ENCODE results near the gene MRAP2.

MRAP2 gene

DNA sequence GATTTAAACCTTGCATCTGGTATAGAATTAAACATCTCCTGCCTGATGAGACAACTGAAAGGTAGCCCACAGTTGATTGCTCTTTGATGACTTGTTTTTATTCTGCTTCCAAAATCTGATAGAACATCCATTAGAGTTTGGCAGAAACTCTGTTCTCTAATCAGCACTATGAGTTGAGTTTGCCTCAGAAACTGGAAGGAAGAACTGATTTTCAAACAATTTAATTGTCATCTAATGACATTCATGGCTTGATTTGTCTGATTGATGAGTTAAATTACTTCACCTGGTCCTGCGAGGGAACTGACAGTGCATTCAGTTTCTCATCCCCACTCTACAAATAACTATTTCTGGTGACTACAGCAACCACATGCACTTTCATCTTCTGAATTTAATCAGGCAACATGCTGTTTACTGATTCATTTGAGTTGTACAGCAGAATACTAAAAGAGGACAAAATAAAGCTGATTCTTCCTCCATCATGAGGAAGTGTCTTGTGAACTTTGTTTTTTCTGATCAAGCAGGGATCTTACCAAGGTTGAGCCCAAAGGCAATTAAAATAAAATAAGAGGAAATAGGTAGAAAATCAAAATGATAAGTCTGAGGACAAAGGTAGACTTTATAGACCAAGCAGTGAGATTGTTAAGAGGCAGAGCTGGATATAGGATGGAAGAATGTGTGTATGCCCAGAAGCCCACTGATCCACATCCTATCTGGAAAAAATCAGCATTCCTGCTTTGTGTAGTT is 15.7 kb upstream of the MRAP2 start:
- TF ChIP-seq, protein P1, sequence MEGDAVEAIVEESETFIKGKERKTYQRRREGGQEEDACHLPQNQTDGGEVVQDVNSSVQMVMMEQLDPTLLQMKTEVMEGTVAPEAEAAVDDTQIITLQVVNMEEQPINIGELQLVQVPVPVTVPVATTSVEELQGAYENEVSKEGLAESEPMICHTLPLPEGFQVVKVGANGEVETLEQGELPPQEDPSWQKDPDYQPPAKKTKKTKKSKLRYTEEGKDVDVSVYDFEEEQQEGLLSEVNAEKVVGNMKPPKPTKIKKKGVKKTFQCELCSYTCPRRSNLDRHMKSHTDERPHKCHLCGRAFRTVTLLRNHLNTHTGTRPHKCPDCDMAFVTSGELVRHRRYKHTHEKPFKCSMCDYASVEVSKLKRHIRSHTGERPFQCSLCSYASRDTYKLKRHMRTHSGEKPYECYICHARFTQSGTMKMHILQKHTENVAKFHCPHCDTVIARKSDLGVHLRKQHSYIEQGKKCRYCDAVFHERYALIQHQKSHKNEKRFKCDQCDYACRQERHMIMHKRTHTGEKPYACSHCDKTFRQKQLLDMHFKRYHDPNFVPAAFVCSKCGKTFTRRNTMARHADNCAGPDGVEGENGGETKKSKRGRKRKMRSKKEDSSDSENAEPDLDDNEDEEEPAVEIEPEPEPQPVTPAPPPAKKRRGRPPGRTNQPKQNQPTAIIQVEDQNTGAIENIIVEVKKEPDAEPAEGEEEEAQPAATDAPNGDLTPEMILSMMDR (conservative IDR thresholded peaks at IDR 0.05; ENCODE audit: low read depth), result no peak
- no peak overlapping the region for H3K27ac ChIP-seq
- DNase-seq (ENCODE audit: low spot score), result no peak
- ChIA-PET POLR2A (ENCODE audit: low non-redundant PET) (no interaction called here), CTCF (no interaction called here)

DNA sequence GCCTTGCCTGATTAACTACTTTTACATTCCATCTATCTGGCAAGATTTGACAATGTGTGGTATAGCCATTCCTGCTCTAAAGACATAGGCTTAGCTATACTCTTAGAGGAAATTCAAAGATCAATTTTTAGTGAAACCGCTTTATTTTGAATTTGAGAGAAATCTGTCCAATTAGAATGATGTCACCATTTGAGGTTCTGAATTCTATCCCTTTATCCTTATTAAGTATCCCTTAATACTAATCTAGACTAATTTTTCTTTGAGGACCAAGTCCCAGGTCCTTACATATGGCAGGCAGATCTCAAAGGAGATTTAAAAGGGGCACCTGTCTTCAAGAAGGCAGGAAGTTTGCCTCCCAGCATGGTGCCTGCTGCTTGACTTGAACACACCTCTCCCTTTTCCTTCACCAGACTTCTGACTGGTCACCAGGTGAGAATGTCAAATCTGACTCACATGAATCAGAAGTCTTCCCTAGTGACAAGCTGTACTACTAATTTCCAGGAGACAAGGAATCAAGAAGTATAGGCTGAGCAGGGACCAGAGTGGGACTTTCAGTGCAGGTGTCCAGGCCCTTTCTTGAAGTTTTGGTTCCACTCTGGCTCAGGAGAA is 15.0 kb upstream of the MRAP2 start:
- ChIA-PET CTCF (no interaction called here), POLR2A (ENCODE audit: low non-redundant PET) (no interaction called here)
- no peak overlapping the region for H3K27ac ChIP-seq
- no peak for DNase-seq (ENCODE audit: low spot score)
- TF ChIP-seq, protein P1 (conservative IDR thresholded peaks at IDR 0.05; ENCODE audit: low read depth), result no peak

DNA sequence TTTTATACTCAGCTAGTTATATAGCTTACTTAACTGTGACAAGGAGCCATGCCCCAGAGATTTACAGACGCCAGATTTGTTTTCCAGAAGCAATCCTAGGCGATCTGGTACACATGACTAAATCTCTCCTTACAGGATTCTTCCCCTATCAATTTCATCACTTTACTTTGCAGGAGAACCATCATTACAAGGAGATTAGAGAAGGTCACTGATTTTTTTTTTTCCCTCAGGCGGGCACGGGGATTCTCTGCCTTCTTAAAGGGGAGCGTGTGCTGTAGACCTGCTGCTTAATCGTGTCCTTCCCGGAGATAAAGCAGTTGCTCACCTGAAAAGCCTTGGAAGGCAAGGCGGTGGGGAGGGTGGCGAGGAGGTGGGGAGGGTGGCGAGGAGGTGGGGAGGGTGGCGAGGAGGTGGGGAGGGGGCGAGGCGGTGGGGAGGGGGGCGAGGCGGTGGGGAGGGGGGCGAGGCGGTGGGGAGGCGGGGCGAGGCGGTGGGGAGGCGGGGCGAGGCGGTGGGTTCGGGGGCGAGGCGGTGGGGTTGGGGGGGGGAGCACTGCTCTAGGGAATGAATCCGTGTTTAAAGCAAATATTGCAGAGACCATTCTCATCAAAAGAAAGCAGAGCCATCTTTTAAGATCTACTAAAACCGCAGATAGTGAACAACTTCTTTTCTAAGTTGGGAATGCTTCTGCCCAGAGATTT is 14.3 kb upstream of the MRAP2 start:
- no peak for DNase-seq (ENCODE audit: low spot score)
- TF ChIP-seq, protein P1 (conservative IDR thresholded peaks at IDR 0.05; ENCODE audit: low read depth), result no peak
- ChIA-PET CTCF (no interaction called here), POLR2A (ENCODE audit: low non-redundant PET) (no interaction called here)
- H3K27ac ChIP-seq, result no peak overlapping the region

DNA sequence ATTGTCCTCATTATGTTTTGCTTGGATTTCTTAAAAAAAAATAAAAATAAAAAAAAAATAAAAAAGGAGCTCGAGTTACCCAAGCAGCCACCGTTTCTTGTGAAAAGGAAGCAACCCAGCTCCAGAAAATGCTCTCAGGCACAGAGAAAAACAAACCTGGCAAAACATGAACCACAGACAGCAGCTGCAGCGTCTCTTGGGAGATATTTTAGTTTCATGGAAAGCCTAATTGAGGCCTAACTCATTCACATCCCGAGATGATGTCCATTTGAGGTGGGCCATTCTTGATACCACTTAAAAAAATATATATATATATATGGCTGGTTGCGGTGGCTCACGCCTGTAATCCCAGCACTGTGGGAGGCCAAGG is 13.7 kb upstream of the MRAP2 start:
- H3K27ac ChIP-seq, result no peak overlapping the region
- DNase-seq (ENCODE audit: low spot score), result no peak
- ChIA-PET POLR2A (ENCODE audit: low non-redundant PET) (no interaction called here), CTCF (no interaction called here)
- TF ChIP-seq, protein P1 (conservative IDR thresholded peaks at IDR 0.05; ENCODE audit: low read depth), result no peak

DNA sequence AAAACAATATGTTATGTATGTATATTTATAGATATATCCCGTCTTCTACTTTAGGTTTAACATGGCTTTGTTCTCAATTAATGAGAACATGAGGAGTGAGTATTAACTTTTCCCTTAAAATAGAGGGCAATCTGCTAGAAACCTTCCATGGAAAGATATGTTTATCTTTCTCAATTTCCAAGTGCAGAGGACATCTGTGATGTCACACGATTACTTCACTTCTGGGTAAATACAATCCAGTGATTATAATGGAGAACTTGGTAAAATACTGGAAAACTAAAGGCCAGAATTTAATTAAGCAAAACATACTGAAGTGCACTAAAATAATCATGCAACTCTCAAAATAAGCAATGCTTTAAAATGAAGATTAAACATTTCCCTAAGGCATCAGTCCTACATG is 11.9 kb upstream of the MRAP2 start:
- no peak for DNase-seq (ENCODE audit: low spot score)
- TF ChIP-seq, protein P1 (conservative IDR thresholded peaks at IDR 0.05; ENCODE audit: low read depth), result no peak
- ChIA-PET POLR2A (ENCODE audit: low non-redundant PET) (no interaction called here), CTCF (no interaction called here)
- H3K27ac ChIP-seq, result no peak overlapping the region

DNA sequence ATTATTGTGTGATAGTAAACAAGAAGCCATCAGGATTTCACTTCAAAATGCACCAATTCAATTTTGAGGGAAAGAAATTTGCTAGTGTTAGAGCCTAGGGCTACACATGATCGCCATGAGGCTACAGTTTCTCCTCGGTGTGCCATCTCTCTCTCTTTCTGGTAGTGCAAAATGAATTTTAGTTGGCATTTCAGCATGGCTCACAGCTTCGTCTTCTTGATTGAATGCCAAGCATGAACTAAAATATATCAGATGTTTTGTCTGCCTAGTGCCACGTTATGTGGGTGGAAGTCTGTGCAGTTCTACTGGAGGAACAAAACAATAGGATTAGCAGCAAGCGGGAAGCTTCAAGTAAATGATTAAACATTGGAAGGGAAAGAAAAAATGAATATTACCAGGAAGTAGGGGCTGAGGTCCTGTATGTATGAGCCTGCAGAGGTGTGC is 6.8 kb upstream of the MRAP2 start:
- TF ChIP-seq, protein P1 (conservative IDR thresholded peaks at IDR 0.05; ENCODE audit: low read depth), result no peak
- DNase-seq (ENCODE audit: low spot score), result no peak
- POLR2A ChIA-PET (ENCODE audit: low non-redundant PET), result no interaction called here
- CTCF ChIA-PET, result interaction anchor here (0.6 kb wide), 1 partner anchor 27 kb away, joined by 3 read pairs; no protein-coding TSS in a partner anchor
- no peak overlapping the region for H3K27ac ChIP-seq

All from RWPE1 (cell line).